Activated T-helper 1 cell treated with Interleukin-2 at 50 U/mL for 16 hours (primary cell): ENCODE results near the gene GALNS.

Source experiments
- DNase-seq: peaks from one replicate; pipeline ENCODE4 v3.0.0-alpha.2; 2020; ENCODE audit warnings: low read depth

Gene GALNS

DNA sequence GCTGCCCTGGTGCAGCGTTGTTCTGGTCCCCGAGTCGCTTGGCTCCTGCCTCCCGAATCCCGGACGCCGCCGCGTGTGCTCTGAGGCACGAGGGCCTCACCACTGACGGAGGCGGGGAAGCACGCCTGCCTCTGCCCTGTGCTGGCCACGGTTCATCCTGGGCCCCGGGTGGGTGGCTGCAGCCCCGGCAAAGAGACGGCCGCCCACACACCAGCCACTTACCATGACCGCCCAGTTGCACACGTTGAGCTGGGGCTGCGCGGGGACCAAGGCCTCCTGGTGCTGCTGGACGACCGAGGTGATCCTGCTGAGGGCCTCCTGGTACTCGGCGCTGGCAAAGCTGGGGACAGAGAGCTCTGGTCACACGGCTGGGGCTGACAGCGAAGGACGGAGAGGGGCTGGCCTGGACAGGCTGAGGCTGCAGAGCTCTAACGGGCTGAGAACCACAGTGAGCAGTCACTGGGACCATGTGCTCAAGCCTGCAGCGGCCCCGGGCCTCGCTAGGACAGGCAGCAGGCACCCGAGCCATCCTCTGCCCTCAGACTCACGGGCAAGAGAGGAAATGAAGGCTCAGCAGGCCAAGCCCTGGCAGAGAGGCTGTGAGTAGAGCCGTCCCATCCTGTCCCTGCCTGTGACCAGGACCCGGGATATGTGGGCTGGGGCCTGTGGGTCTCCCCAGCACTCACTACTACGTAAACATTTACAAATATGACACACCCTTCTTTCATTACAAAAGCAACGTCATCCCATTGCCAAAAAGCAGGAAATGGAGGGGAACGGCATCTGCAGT lies 38.8 kb downstream of the GALNS start:
- no peak for DNase-seq

DNA sequence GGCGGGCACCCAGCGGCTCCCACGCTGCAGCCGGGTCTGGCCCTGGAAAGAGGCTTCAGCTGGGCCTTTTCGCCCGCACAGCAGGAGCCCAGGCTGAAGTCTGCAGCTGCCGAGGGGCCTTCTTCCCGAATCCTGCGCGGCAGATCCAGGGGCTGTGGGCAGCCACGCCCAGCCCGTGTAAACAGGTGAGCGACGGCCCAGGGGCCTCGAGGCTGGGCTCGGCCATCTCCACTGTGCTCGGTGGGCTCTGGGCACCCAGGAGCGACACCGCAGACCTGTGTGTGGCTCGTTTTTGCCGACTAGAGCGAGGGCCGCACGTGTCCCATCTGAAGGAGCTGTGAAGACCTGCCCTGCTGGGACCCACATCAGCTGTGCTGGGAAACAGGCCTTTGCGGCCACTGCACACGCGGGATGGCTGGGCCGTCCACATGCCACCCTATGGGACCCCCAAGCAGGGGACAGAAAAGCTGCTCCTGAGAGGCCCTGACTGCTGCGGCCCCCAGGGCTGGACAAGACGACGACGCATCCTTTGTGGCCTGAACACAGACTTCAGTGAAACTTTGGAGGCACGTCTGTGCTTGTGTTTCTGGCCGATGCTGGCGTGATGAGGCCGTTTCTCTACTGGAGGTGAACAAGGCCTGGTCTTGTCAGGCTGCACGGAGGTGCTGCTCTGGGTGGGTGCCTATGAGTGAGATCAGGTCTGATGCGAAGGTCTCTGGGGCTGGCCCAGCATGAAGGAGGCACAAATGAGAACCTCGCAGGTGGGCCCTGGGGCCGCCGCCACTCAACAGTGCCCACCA lies 39.8 kb downstream of the GALNS start:
- DNase-seq: no peak

- DNase-seq: no peak
Observed at GRCh38 chr16:88815901-88816589, 40.7 kb downstream of the GALNS start.

GRCh38 chr16:88815227-88815626 lies 41.5 kb downstream of the GALNS start:
- no peak for DNase-seq

DNA sequence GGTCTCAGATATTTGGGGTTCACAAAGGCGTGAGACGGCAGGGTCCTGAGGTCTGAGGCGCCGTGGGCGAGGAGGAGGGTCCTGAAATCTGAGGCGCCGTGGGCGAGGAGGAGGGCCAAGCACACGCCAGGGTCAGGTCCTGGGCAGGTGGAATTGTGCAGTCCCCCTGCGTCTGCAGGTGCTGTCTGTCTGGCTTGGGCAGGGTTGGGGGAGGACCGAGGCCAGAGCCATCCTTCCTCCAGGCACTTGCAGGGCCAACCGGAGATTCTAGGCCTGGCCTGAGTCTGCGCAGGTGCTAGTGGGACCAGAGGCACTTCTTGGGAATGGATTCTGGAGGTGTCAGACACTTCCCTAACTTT lies 42.6 kb downstream of the GALNS start:
- DNase-seq: no peak

DNA sequence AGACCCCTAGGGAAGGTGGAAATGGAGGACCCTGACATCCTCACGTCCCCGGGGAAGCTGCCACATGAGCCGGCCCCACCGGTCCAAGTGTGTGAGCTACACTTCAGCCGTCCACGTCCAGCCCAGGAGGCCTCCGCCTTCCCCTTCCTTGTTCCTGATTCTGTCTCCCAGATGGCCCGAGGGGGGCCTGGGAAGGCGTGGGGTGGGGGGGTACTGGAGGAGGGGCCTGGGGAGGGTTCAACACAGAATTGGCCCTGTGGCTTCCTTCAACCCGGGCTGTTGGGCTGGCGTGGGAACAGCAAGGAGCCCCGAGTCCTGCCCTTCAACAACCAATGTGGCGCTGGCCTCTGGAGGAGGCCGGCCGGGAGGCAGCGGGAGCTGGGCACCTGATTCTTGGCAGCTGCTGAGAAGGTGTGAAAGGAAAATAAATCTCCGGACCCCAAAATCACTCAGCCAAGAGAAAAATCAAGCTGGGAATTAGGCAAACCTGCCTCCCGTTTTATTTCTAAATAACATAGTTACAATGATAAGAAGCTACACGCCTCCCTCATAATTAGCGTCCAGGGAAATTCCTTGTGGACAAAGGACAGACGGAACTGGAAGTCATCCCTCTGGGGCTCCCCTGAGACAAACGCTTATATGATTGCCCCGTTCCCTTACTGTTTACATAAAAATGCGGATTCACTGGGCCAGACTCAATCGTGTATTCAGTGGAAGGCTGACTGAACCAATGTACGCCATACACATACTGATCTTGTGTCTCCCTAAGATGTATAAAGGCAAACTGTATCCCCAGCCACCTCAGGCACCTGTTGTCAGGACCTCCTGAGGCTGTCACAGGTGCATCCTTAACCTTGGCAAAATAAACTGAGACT lies 43.2 kb downstream of the GALNS start:
- DNase-seq: no peak

- no peak for DNase-seq
Observed at GRCh38 chr16:88812513-88813268, 44.1 kb downstream of the GALNS start.

GRCh38 chr16:88811769-88812512 lies 44.8 kb downstream of the GALNS start, which contains the start of gene APRT:
Gene APRT (minus strand): TSS chr16:88811928. CDS start chr16:88811899, 29 bp downstream.
- peak; percentile 97 for DNase-seq

GRCh38 chr16:88810912-88811768 lies 45.6 kb downstream of the GALNS start:
- DNase-seq: peak; percentile 44

DNA sequence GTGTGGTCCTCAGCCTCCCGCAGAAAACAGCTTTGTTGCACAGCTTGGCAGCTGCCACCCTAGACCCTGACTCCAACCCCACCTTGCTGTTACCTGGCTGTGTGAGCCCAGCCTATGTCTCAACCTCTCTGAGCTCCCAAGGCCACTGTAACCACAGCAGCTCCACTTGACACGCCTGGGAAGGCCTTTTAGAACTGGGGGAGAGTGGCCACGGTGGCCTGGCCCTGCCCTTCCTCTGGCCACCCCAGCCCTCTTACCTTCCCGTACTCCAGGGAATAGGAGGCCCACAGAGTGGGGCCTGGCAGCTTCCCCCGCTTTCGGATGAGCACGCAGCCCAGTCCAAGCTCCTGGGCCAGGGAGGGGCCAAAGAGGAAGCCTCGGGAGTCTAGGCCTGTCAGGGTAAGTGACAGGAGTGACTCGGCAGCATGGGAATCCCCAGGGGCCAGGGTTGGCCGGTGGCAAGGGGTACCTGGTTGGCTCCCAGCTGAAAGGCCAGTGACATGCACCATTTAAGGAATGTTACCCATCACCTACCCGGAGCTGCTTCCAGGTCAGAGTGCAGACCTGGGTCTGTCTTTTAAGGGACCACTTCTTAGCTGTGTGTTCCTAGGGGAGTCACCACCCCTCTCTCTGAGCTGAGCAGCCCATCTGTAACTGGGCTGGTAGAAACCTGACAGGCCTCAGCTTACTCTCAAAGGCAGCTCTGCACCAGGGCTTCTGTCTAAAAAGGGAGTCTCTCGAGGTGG lies 46.4 kb downstream of the GALNS start:
- DNase-seq: no peak

DNA sequence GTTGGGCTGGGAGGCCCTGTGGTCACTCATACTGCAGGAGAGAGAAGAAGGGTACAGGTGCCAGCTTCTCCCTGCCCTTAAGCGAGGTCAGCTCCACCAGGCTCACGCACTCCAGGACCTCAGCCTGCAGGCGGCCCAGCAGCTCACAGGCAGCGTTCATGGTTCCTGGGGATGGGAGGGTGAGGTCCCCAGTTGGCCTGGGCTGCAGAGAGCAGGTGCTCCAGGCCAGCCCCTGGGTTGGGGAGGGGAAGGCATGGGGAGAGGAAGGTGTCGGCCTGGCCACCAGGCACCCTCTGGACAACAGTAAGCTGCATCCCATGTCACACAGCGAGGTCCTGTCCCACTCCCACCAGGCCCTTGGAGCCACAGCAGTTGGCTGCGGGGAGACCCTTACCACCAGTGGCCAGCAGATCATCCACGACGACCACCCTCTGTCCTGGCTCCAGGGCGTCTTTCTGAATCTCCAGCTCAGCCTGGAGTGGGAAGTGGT lies 47.0 kb downstream of the GALNS start:
- DNase-seq: no peak

DNA sequence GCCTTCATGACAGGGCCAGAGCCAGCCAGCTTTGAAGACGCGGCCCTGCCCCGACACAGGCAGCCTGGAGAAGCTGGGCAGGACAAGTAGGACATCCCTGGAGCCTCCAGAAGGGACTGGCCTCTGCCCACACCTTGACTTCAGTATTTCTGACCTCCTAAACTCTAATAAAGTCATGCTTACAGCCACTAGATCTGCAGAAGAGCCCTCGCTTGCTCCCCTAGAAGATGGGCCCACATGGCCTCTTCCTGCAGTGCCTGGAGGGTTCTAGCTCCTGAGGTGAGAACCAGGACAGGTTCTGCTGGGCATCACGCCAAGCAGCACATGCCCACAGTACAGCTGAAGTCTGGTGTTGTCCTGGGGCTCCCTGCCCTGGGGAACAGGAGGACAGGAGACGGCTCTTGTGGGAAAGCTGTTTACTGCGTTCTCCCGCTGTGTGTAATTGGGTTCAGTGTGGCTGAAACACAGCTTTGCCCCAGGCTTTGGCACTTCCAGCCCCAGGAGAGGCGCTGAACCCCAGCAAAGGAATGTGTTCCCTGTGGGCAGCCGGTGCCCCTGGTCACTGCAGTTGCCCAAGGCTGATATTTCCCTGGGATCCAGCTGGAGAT lies 47.6 kb downstream of the GALNS start:
- DNase-seq: no peak

DNA sequence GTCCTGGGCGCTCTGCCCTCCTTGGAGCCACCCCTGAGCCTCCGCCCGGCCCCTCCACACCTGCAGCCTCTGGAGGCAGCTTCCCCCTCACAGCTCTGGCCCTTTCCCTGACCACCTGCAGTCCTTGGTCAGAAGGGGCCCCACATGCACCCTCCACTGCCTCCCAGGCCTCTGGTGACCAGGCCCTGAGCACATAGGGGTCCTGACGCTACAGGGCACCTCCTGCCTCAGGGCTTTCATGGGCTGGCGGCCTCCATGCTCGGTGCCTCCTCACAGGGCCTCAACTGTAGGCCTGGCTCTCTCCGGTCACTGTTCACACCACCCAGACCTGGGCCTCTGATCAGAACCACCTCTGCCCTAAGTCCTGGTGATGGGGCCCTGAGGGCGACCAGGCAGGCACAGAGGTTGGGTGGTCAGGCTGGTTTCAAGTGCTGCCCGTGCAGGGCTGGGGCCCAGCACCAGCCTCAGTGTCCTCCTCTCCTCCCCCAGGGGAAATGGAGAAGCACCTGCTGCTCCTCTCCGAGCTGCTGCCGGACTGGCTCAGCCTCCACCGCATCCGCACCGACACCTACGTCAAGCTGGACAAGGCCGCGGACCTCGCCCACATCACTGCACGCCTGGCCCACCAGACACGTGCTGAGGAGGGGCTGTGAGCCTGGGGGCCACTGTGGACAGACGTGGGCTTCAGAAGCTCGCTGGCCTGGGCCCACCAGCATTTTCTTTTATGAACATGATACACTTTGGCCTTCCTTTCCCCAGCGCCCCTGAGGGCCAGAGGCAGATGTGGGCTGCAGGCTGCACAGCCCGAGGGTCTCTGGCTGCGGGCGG lies 48.9 kb downstream of the GALNS start:
- DNase-seq: no peak

DNA sequence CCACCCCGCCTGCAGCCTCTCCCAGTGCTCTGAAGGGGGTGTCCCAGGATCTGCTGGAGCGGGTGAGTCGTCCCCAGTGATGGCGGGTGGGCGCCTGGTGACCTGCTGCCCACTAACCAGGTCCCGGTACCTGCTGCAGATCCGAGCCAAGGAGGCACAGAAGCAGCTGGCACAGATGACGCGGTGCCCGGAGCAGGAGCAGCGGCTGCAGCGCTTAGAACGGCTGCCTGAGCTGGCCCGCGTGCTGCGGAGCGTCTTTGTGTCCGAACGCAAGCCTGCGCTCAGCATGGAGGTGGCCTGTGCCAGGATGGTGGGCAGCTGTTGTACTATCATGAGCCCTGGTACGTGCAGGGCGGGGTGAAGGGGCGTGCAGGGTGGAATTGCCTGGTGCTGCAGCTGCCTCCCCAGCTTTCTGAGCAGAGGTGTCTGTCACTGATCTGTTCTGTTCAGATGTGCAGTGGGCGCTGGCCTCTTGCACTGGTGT lies 49.6 kb downstream of the GALNS start:
- no peak for DNase-seq

GRCh38 chr16:88806491-88807111 lies 50.1 kb downstream of the GALNS start:
- DNase-seq: no peak

DNA sequence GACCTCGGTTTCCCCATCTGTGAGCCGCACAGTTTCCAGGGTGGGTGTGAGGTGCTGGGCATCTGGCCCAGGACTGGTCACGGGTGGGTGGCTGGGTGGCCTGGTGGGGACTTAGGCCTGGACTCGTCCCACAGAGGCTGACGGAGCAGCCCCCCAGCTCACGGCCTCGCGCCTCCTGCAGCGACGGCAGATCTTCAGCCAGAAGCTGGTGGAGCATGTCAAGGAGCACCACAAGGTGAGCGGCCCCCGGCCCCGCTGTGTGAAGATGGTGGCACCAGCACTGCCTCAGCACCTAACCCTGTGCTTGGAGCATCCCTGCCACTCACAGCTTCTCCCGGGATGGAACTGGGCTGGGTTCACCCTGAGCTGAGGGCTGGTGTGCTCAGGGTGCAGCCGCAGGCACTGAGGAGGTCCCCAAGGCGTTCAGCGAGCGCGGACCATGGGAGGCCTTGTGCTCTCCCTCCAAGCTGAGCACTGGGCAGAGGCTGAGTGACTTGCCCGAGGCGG lies 50.8 kb downstream of the GALNS start:
- no peak for DNase-seq
